ENCODE results near the gene METTL4. TPM values are rescaled to one million over a fixed set of nuclear protein-coding genes. Genes with fewer than 3 reads are reported as not detected.

The METTL4 gene
- total RNA-seq, 4 donors from 2014 or later: 6.9 to 11.5 (median 9.2) TPM

DNA sequence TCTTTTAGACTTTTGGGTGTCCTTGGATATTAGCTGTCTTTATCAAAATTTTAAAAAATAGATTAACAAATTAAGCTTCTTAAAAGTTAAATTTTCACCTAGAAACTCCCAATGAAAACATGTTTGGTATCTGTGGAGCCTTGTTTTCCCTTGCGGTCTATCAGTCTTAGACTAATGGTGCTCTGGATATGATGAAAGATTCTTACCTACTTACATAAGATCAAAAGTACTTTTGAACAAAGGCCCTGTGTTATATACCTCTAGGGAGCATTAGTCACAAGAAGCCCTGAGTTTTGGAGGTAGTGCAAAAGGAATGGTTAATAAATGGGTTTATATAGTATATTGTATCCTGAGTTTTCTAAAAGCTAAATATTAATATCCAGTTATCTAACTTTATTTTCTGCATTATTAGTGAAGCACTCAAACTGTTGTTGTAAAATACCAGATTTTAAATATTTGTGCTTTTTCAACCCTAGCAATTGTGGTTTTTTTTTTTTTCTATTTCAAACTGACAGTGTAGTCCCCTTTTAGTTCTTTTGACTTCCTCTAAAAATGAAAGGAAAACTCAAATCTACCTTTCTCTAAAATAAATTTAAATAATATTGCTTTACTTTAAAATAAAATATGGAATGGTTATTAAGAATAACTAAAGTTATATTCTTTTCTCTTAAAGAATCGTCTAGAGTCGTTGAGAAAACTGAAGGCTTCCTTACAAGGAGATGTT, 18.2 kb upstream of the METTL4 start:
- 72 to 76% methylated on average over 3 of the region's 3 CpGs for WGBS, 2 donors
- peak overlapping the region; percentile 3 to 65 (median 52) for H3K27ac ChIP-seq

DNA sequence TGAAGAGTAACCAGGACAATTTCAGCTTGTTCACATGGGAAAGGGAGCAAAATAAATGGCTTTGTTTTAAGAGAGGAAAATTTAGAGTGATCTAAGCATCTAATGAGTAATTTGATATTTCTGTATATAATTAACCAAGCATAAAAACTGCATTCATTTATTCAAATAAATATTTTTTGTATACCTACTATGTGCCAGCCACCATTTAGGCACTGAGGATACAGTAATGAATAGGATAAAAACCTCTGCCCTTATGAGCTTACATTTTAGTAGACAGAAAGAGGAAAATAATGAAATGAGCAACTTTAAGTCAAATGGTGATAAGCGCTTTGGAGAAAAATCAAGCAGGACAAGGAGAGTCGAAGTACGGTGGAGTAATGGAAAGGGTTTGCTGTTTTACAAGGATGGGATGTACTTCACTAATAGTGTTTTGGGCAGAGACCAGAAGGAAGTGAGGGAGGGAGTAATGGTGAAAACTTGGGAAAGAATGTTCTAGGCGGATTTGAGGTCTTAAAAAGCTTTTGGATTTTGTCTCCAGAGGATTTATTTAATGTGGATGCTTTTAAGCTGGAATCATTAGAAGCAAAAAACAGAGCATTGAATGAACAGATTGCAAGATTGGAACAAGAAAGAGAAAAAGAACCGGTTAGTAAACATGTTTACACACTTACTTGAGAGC, 17.5 kb upstream of the METTL4 start:
- no peak for DNase-seq (ENCODE audit: low spot score in 2 of 2)
- TF ChIP-seq, protein P1, sequence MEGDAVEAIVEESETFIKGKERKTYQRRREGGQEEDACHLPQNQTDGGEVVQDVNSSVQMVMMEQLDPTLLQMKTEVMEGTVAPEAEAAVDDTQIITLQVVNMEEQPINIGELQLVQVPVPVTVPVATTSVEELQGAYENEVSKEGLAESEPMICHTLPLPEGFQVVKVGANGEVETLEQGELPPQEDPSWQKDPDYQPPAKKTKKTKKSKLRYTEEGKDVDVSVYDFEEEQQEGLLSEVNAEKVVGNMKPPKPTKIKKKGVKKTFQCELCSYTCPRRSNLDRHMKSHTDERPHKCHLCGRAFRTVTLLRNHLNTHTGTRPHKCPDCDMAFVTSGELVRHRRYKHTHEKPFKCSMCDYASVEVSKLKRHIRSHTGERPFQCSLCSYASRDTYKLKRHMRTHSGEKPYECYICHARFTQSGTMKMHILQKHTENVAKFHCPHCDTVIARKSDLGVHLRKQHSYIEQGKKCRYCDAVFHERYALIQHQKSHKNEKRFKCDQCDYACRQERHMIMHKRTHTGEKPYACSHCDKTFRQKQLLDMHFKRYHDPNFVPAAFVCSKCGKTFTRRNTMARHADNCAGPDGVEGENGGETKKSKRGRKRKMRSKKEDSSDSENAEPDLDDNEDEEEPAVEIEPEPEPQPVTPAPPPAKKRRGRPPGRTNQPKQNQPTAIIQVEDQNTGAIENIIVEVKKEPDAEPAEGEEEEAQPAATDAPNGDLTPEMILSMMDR (IDR thresholded peaks at IDR 0.05): no peak
- TF ChIP-seq EP300 (IDR thresholded peaks at IDR 0.05) (no peak), POLR2A (IDR thresholded peaks at IDR 0.05) (no peak)
- Histone ChIP-seq H3K27me3 (no peaks in the 10 kb centered on the region), H3K36me3 (no peaks in the 10 kb centered on the region), H3K27ac (peak overlapping the region; percentile 3 to 65 (median 52)), H3K4me3 (peak overlapping the region in 1 of 4 donors; percentile 16), H3K4me1 (peaks cover 0 to 10% (median 0%) of the 10 kb centered on the region in 4 donors), H3K9me3 (no peaks in the 10 kb centered on the region)
- 59 to 66% methylated on average over 5 of the region's 5 CpGs for WGBS, 2 donors

More for the DNA sequence above, 18.2 kb upstream of the METTL4 start:
- no peaks in the 10 kb centered on the region for H3K27me3 ChIP-seq
- H3K4me3 ChIP-seq: peak overlapping the region in 1 of 4 donors; percentile 16
- TF ChIP-seq EP300 (IDR thresholded peaks at IDR 0.05) (no peak), POLR2A (IDR thresholded peaks at IDR 0.05) (no peak)
- TF ChIP-seq, protein P1 (IDR thresholded peaks at IDR 0.05): no peak
- DNase-seq (ENCODE audit: low spot score in 2 of 2): no peak
- H3K4me1 ChIP-seq: peaks cover 0 to 10% (median 0%) of the 10 kb centered on the region in 4 donors
- H3K9me3 ChIP-seq: no peaks in the 10 kb centered on the region
- H3K36me3 ChIP-seq: no peaks in the 10 kb centered on the region

DNA sequence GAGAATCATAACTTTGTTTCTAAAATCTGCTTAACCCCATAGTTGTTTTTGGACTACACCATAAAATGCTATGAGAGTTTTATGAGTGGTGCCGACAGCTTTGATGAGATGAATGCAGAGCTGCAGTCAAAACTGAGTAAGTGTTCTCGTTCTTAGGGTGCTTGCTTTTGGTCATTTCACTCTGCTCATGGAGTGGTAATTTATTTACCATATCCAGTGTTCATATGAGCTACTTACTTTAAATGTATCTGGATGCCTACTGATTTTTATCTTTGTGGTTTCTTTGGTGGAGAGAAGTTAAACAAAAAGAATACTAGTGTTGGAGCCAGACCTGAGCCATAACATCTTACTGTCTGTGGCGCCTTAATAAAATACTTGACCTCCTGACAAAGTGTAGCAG, 16.5 kb upstream of the METTL4 start:
- no peaks in the 10 kb centered on the region for H3K9me3 ChIP-seq
- no peaks in the 10 kb centered on the region for H3K36me3 ChIP-seq
- H3K27ac ChIP-seq: no peak overlapping the region
- 66% methylated on average over 3 of the region's 3 CpGs for WGBS, 2 donors
- H3K4me3 ChIP-seq: no peak overlapping the region
- H3K4me1 ChIP-seq: peaks cover 0 to 10% (median 0%) of the 10 kb centered on the region in 4 donors
- no peaks in the 10 kb centered on the region for H3K27me3 ChIP-seq
- no peak for TF ChIP-seq POLR2A (IDR thresholded peaks at IDR 0.05)
- TF ChIP-seq, protein P1 (IDR thresholded peaks at IDR 0.05): no peak
- no peak for TF ChIP-seq EP300 (IDR thresholded peaks at IDR 0.05)
- DNase-seq (ENCODE audit: low spot score in 2 of 2): no peak

DNA sequence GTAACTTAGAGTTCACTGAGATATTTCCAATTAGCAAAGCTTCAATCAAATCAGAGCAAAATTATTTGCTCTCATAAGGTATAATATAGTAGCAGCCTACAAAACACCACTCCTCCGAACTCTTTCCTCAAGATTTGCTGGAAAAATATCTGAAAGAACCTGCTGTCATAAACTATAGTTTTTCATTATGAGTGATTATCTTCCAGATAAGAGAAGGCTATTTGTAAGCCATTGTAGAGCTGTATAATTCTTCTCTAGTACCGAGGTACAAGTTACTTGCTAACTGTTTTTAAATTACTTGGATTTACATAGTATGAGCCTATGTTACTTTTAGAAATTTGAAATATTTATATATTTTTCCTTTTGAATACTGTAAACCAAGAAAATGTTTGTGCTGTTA, 2.1 kb upstream of the METTL4 start:
- Histone ChIP-seq H3K4me3 (no peak overlapping the region), H3K9me3 (no peaks in the 10 kb centered on the region), H3K27ac (no peak overlapping the region), H3K4me1 (peaks cover 0 to 25% (median 9%) of the 10 kb centered on the region in 4 donors), H3K27me3 (no peaks in the 10 kb centered on the region), H3K36me3 (no peaks in the 10 kb centered on the region)
- DNase-seq (ENCODE audit: low spot score in 2 of 2): no peak
- TF ChIP-seq, protein P1 (IDR thresholded peaks at IDR 0.05): no peak
- TF ChIP-seq POLR2A (IDR thresholded peaks at IDR 0.05): no peak
- WGBS, 2 donors: 43 to 50% methylated on average over 2 of the region's 2 CpGs

- Histone ChIP-seq H3K36me3 (no peaks in the 10 kb centered on the region), H3K27ac (no peak overlapping the region), H3K4me1 (peaks cover 0 to 25% (median 9%) of the 10 kb centered on the region in 4 donors), H3K9me3 (no peaks in the 10 kb centered on the region), H3K27me3 (no peaks in the 10 kb centered on the region), H3K4me3 (no peak overlapping the region)
- no peak for DNase-seq (ENCODE audit: low spot score in 2 of 2)
- WGBS, 2 donors: 23 to 29% methylated on average over 5 of the region's 5 CpGs
- TF ChIP-seq, protein P1 (IDR thresholded peaks at IDR 0.05): no peak
- TF ChIP-seq EP300 (IDR thresholded peaks at IDR 0.05) (no peak), POLR2A (IDR thresholded peaks at IDR 0.05) (no peak)
Measured at GRCh38 chr18:2572892-2573291, 1.6 kb upstream of the METTL4 start.
